NAMALWA (cell line): ENCODE measurements around the gene HS2ST1.
"Not testable (repeated sequence)": the region's sequence is repeated elsewhere in the genome, so short reads cannot be mapped to it uniquely, and the experiment has no call there.

Experiments
- DNase-seq: peaks from one replicate; pipeline ENCODE4 v3.0.0-alpha.2; 2015; ENCODE audit warnings: low spot score

The HS2ST1 gene

DNA sequence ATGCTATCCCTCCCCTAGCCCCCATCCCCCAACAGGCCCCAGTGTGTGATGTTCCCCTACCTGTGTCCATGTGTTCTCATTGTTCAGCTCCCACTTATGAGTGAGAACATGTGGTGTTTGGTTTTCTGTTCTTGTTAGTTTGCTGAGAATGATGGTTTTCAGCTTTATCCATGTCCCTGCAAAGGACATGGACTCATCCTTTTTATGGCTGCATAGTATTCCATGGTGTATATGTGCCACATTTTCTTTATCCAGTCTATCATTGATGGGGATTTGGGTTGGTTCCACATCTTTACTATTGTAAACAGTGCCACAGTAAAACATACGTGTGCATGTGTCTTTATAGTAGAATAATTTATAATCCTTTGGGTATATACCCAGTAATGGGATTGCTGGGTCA is 152.3 kb downstream of the HS2ST1 start:
- not testable (repeated sequence) for DNase-seq

- no peak for DNase-seq
These were observed 158.0 kb downstream of the HS2ST1 start for GRCh38 chr1:87072411-87072810.

DNA sequence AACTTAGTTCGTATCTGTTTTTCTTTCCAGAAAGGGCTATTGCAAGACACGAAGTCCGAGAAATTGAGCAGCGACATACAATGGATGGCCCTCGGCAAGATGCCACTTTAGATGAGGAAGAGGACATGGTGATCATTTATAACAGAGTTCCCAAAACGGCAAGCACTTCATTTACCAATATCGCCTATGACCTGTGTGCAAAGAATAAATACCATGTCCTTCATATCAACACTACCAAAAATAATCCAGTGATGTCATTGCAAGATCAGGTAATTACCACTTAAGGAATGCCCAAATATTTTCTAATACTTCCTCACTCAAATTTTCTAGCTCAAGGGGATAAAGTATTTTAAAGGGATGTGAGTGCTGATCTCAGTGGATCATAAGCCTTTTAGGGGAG is 158.5 kb downstream of the HS2ST1 start:
- no peak for DNase-seq

DNA sequence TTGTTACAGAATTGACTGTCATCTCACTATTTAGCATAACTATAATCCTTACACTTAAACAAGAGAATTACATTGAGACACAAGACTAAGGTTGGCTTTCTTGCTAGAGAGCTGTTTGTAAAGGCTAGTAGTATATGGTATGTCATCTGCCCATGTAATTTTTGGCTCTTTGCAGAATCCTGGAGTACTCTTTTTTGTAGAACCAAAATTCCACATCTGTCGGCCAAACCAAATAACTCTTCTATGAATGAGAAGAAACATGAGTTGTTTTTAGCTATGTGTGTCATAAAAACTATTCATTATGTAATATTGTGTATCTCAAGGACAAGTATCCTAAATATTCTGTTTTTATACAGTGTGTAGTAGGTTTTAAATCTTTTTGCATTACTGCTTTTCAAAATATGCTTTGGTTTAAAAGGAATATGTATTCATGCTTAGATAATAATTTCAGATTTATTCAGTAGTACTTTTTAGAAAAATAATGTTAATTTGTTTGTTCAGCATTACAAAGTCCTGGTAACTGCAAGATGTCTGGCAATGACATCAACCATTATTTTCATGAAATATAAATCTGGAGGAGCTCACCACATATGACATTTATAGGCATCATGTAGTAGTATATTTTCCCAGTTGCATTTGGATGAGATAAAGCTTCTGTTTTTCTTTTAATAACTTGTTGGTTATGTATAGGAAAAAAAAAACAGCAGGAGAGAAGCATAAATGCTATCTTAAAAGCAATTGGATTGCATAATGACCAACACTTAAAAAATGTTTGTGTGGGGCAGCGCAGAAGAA is 159.8 kb downstream of the HS2ST1 start:
- no peak for DNase-seq

DNA sequence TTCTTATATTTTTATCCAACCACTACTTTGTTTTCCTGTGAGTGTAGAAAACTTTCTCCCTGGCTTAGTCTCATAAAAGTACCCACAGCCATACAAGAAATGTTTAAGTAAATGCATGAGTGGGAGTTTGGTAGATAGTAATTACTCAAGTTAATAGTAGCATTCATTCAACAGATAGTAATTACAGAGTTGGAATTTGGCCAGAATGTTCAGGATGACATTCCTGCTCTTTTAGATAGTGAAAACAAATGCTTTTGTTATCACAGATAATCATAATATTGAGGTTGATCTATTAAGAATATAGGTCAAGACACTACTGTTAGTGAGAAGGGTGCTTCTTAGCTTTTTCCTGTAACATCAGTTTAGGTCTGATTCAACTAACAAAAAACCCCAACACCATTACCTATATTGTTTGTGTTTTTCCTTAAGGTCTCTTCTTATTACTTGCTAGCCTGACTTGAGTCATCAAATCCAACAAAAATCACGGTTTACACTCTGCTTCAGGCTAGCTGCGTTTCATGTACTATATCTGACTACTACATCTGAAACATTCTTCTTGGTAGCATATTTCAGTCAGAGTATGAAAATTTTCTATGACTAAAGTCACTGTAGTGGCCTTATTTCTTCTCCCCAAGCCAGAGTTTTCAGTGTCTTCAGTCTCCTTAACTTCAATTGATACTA is 163.7 kb downstream of the HS2ST1 start:
- no peak for DNase-seq

GRCh38 chr1:87084244-87084836 is 169.9 kb downstream of the HS2ST1 start:
- DNase-seq = peak; percentile 70

GRCh38 chr1:87086120-87086519 is 171.7 kb downstream of the HS2ST1 start:
- no peak for DNase-seq

GRCh38 chr1:87089070-87089736 is 174.8 kb downstream of the HS2ST1 start:
- DNase-seq = no peak

- no peak for DNase-seq
These were observed 175.4 kb downstream of the HS2ST1 start for GRCh38 chr1:87089823-87090222.

GRCh38 chr1:87091425-87091824 is 177.0 kb downstream of the HS2ST1 start:
- peak; percentile 27 for DNase-seq

DNA sequence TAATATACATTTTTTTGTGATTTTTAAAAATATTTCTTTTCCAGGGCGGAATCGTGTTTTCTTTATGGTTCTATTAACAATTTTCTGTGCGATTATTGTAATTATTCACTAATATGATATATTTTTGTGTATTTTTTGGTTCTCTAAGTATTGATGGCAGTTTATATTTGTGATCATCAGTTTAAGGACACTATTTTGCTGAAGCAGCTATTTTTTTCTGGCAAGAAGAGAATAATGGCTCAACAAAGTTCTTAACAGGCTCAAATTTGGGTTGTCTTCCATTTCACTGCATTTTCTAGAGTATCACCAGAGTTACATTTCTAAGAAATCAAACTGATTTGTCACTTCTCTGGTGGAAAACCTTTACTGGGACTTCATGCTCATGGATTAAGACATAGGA is 178.4 kb downstream of the HS2ST1 start:
- DNase-seq = no peak

DNA sequence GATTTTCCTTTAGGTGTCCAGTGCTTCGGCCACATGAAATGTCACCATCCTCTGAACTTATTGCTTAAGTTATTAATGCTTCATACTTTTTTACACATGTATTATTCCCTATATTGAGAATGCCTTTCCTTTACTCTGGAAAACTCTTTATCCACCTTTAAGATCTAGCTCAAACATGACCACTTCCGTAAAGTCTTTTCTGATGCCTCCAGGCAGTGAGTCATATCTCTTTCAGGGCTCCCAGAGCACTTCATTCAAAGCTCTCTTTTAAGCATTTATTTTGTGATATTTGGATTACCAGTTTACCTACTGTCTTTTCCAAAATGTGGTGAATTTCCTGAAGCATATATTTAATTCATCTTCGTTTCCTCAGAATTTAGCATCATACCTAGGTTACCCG is 178.9 kb downstream of the HS2ST1 start:
- DNase-seq = no peak

DNA sequence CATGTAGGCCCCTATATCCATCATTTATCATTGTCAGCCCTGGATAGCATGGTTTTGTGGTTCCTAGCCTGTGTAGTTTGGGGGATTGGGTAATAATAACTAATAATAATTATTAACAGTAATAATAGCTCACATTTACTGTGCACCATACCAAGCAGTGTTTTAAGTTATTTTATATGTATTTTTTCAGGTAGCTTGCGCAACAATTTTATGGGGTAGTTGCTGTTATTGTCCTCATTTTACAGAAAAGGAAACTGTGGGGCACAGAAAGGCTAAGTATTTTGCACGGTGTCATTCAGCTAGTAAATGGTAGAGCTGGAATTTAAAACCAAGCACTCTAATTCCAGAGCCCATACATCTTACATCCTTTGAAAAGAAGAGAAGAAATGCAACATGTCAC is 179.8 kb downstream of the HS2ST1 start:
- no peak for DNase-seq

DNA sequence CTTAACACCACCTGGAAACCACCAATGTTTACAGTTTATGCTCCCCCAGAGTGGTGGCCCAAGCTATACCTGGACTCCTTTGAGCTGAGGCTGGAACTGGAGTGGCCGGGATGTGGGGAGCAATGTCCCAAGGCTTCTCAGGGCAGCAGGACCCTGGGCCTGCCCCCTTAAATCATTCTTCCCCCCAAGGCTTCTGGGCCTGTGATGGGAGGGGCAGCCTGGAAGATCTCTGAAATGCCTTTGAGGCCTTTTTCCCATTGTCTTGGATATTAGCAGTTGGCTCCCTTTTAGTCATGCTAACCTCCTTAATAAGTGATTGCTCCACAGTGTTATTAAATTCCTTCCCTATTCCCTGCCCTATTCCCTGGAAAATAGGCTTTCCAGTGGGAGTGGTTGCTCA is 185.8 kb downstream of the HS2ST1 start:
- DNase-seq = no peak

DNA sequence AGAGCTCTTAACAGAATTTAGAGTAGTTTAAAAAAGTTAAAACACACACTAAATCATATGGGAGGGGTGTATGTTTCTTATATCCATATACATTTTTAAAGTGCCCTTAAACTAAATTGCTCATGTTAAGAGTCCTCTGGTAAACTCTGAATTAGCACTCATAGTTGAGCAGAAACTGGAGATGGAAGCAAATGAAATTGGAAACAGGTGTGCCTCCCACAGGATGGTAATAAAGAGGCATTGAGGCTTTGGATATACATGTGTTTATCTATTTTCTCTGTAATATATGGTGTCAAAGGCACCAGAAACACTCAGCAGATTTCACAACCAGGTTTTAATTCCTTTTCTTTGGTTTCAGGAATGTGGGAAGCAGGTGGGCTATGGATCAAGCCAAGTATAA is 188.6 kb downstream of the HS2ST1 start:
- no peak for DNase-seq

- no peak for DNase-seq
These were observed 189.7 kb downstream of the HS2ST1 start for GRCh38 chr1:87104140-87104539.

GRCh38 chr1:87104945-87105344 is 190.5 kb downstream of the HS2ST1 start:
- no peak for DNase-seq

DNA sequence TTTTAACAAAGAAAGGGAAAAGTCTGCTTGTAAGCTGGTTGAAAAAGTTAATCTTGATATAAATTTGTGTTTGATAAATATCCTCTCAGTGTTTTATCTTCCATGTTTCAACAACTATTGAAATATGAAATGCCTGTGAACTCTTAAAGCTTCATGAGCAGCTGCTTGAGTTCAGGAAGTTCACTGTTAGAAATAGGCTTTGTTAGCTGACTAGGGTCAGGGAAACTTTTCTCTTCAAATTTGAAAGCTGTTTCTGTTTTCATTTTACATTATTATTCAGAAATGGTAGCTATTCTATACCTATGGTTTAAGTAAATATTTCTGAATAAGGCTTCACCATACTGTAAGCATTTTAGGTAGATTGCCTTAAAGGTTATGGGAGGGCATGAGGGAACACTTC is 191.7 kb downstream of the HS2ST1 start:
- no peak for DNase-seq

- DNase-seq = no peak
These were observed 192.4 kb downstream of the HS2ST1 start for GRCh38 chr1:87106867-87107266.

GRCh38 chr1:87108228-87108627 is 193.8 kb downstream of the HS2ST1 start:
- no peak for DNase-seq

GRCh38 chr1:87108814-87109411 is 194.5 kb downstream of the HS2ST1 start:
- DNase-seq = no peak

DNA sequence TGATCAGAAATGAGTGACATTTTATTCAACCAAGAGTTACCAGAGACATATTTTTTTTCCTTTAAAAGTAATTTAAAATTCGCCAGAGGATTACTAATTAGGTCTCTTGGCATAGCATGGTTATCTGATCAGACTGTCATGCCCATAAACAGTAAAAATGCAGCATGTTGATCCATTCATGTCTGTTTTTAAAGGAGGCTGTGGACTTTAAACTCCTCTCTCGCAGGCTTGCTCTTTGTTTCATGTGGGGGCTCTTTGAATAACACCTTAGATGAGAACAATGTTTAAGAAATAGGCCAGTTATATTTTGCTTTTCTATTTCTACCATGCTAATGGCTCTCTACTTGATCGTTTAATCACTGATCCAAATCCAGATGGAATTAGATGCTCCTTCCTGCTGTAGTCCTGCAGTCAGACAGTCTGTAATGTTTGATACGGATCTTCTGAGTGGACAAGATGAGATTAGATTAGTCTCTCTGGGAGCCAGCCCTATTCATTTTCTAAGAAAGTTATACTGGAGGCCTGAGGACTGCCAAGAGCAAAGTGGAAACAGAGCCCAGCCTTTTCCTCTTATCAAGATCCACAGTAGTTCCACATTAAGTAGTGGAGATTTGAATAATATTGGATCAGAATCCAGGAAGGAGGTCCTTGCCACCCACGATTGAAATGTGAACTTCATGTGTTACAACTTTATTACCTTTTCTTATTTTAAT is 197.4 kb downstream of the HS2ST1 start:
- DNase-seq = no peak
